ENCODE results near the gene GRIK4.

The GRIK4 gene

GRCh38 chr11:120576606-120577005, 65.1 kb downstream of the GRIK4 start:
- Histone ChIP-seq H3K27me3 (ENCODE audit: insufficient read depth, poor library complexity, severe bottlenecking) (no peaks in the 10 kb centered on the region), H3K4me3 (replicated peaks; ENCODE audit: insufficient read depth, low read length) (no peak overlapping the region), H3K27ac (replicated peaks) (no peak overlapping the region)
- no peak for TF ChIP-seq SPI1 (IDR thresholded peaks at IDR 0.05; ENCODE audit: borderline replicate concordance, low read depth)
- no peak for TF ChIP-seq POLR2AphosphoS5 (IDR thresholded peaks at IDR 0.05; ENCODE audit: low read depth)
- TF ChIP-seq, protein P1, sequence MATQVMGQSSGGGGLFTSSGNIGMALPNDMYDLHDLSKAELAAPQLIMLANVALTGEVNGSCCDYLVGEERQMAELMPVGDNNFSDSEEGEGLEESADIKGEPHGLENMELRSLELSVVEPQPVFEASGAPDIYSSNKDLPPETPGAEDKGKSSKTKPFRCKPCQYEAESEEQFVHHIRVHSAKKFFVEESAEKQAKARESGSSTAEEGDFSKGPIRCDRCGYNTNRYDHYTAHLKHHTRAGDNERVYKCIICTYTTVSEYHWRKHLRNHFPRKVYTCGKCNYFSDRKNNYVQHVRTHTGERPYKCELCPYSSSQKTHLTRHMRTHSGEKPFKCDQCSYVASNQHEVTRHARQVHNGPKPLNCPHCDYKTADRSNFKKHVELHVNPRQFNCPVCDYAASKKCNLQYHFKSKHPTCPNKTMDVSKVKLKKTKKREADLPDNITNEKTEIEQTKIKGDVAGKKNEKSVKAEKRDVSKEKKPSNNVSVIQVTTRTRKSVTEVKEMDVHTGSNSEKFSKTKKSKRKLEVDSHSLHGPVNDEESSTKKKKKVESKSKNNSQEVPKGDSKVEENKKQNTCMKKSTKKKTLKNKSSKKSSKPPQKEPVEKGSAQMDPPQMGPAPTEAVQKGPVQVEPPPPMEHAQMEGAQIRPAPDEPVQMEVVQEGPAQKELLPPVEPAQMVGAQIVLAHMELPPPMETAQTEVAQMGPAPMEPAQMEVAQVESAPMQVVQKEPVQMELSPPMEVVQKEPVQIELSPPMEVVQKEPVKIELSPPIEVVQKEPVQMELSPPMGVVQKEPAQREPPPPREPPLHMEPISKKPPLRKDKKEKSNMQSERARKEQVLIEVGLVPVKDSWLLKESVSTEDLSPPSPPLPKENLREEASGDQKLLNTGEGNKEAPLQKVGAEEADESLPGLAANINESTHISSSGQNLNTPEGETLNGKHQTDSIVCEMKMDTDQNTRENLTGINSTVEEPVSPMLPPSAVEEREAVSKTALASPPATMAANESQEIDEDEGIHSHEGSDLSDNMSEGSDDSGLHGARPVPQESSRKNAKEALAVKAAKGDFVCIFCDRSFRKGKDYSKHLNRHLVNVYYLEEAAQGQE (IDR thresholded peaks at IDR 0.05; ENCODE audit: insufficient replicate concordance, low read depth): no peak
- TF ChIP-seq, protein P2, sequence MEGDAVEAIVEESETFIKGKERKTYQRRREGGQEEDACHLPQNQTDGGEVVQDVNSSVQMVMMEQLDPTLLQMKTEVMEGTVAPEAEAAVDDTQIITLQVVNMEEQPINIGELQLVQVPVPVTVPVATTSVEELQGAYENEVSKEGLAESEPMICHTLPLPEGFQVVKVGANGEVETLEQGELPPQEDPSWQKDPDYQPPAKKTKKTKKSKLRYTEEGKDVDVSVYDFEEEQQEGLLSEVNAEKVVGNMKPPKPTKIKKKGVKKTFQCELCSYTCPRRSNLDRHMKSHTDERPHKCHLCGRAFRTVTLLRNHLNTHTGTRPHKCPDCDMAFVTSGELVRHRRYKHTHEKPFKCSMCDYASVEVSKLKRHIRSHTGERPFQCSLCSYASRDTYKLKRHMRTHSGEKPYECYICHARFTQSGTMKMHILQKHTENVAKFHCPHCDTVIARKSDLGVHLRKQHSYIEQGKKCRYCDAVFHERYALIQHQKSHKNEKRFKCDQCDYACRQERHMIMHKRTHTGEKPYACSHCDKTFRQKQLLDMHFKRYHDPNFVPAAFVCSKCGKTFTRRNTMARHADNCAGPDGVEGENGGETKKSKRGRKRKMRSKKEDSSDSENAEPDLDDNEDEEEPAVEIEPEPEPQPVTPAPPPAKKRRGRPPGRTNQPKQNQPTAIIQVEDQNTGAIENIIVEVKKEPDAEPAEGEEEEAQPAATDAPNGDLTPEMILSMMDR (IDR thresholded peaks at IDR 0.05; ENCODE audit: insufficient read depth, low read length): no peak
- no peak for TF ChIP-seq GABPA (IDR thresholded peaks at IDR 0.05; ENCODE audit: low read depth)
- no peak for DNase-seq (ENCODE audit: low read depth in 1 of 2, low spot score in 1 of 2)

GRCh38 chr11:120577041-120577440, 65.5 kb downstream of the GRIK4 start:
- H3K27me3 ChIP-seq (ENCODE audit: insufficient read depth, poor library complexity, severe bottlenecking): no peaks in the 10 kb centered on the region
- no peak overlapping the region for H3K27ac ChIP-seq (replicated peaks)
- TF ChIP-seq POLR2AphosphoS5 (IDR thresholded peaks at IDR 0.05; ENCODE audit: low read depth): no peak
- no peak for TF ChIP-seq SPI1 (IDR thresholded peaks at IDR 0.05; ENCODE audit: borderline replicate concordance, low read depth)
- TF ChIP-seq, protein P1 (IDR thresholded peaks at IDR 0.05; ENCODE audit: insufficient replicate concordance, low read depth): no peak
- TF ChIP-seq, protein P2 (IDR thresholded peaks at IDR 0.05; ENCODE audit: insufficient read depth, low read length): no peak
- no peak for TF ChIP-seq GABPA (IDR thresholded peaks at IDR 0.05; ENCODE audit: low read depth)
- H3K4me3 ChIP-seq (replicated peaks; ENCODE audit: insufficient read depth, low read length): no peak overlapping the region
- DNase-seq (ENCODE audit: low read depth in 1 of 2, low spot score in 1 of 2): no peak

- Histone ChIP-seq H3K4me3 (replicated peaks; ENCODE audit: insufficient read depth, low read length) (no peak overlapping the region), H3K27me3 (ENCODE audit: insufficient read depth, poor library complexity, severe bottlenecking) (no peaks in the 10 kb centered on the region), H3K27ac (replicated peaks) (no peak overlapping the region)
- DNase-seq (ENCODE audit: low read depth in 1 of 2, low spot score in 1 of 2): no peak
- TF ChIP-seq, protein P2 (IDR thresholded peaks at IDR 0.05; ENCODE audit: insufficient read depth, low read length): no peak
- TF ChIP-seq POLR2AphosphoS5 (IDR thresholded peaks at IDR 0.05; ENCODE audit: low read depth): no peak
Measured at GRCh38 chr11:120577624-120578363, 66.2 kb downstream of the GRIK4 start.
